ENCODE results near the gene TTLL11. TPM values are rescaled to one million over a fixed set of nuclear protein-coding genes. Genes with fewer than 3 reads are reported as not detected.
A peak's percentile ranks its signal among the peaks of the same experiment; 100 is the strongest.

TTLL11 gene, protein sequence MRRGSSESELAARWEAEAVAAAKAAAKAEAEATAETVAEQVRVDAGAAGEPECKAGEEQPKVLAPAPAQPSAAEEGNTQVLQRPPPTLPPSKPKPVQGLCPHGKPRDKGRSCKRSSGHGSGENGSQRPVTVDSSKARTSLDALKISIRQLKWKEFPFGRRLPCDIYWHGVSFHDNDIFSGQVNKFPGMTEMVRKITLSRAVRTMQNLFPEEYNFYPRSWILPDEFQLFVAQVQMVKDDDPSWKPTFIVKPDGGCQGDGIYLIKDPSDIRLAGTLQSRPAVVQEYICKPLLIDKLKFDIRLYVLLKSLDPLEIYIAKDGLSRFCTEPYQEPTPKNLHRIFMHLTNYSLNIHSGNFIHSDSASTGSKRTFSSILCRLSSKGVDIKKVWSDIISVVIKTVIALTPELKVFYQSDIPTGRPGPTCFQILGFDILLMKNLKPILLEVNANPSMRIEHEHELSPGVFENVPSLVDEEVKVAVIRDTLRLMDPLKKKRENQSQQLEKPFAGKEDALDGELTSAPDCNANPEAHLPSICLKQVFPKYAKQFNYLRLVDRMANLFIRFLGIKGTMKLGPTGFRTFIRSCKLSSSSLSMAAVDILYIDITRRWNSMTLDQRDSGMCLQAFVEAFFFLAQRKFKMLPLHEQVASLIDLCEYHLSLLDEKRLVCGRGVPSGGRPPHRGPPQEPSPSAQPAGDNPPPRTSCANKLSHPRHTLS
- 1 to 10 TPM; 5.4 to 9.8 TPM for total RNA-seq
- 10 to 100 TPM in 2 of 6 donors, 1 to 10 TPM in 4; 8.4 to 11.6 (median 9.5) TPM for polyA plus RNA-seq (ENCODE audit: insufficient read length in 6 of 6)
- long read RNA-seq, donor 1, partial matches to known transcripts, result 0 of 2 reads
- long read RNA-seq, donor 1, other reads (novel, unspliced or antisense), result 0 of 2 reads
- long read RNA-seq, donor 2, partial matches to known transcripts, result 0 of 3 reads
- long read RNA-seq, donor 2, other reads (novel, unspliced or antisense), result 0 of 3 reads
- long read RNA-seq, donor 3, partial matches to known transcripts, result 0 of 1 reads
- long read RNA-seq, donor 3, other reads (novel, unspliced or antisense), result 0 of 1 reads
- long read RNA-seq, donor 4, result 0 reads
- long read RNA-seq, donor 5, partial matches to known transcripts, result 0 of 2 reads
- long read RNA-seq, donor 5, other reads (novel, unspliced or antisense), result 0 of 2 reads
- long read RNA-seq, donor 6, partial matches to known transcripts, result 0 of 2 reads
- long read RNA-seq, donor 6, other reads (novel, unspliced or antisense), result 0 of 2 reads
- long read RNA-seq, donor 7, result 0 reads
- long read RNA-seq, donor 8, partial matches to known transcripts, result 0 of 1 reads
- long read RNA-seq, donor 8, other reads (novel, unspliced or antisense), result 0 of 1 reads
- long read RNA-seq, donor 9, result 0 reads
- long read RNA-seq, donor 10, partial matches to known transcripts, result 0 of 1 reads
- long read RNA-seq, donor 10, other reads (novel, unspliced or antisense), result 0 of 1 reads
- long read RNA-seq, donor 11, partial matches to known transcripts, result 0 of 6 reads
- long read RNA-seq, donor 11, other reads (novel, unspliced or antisense), result 0 of 6 reads
- long read RNA-seq, donor 12, partial matches to known transcripts, result 0 of 2 reads
- long read RNA-seq, donor 12, other reads (novel, unspliced or antisense), result 0 of 2 reads

DNA sequence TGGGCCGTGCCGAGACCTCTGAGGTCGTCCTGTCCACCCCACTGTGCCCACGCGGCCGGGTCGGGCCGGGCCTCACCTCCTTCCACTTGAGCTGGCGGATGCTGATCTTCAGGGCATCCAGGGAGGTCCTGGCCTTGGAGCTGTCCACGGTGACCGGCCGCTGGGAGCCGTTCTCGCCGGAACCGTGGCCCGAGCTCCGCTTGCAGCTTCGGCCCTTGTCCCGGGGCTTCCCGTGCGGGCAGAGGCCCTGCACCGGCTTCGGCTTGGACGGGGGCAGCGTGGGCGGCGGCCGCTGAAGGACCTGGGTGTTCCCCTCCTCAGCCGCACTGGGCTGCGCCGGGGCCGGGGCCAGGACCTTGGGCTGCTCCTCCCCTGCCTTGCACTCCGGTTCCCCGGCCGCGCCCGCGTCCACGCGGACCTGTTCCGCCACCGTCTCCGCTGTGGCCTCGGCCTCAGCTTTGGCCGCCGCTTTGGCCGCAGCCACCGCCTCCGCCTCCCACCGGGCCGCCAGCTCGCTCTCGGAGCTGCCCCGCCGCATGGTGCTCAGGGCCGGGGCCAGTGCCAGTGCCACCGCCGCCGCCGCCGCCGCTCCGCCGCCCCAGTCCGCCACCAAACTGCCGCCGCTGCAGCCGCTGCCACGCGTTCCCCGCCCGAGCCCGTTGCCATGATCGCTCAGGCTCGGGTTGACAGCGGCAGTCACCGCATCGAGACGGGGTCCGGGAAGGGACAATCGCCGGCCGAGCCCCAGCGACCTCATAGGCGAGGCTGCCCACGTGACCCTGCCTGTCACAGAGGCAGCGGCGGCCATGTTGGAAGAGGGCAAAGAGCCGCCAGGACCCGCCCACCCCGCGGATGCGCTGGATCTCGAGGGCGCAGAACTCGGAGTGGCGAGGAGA, at the start of gene TTLL11:
TSS of gene TTLL11 (minus strand) at position 698 of the 896 bp plus-strand sequence. CDS start at position 538, 160 bp downstream.
- DNase-seq (peak; percentile 86 to 98 (median 96)), ATAC-seq (peak; percentile 97)
- H3K4me3 ChIP-seq, result peak within 1 kb of the TSS; percentile 90 to 91
- TF ChIP-seq, protein P1, sequence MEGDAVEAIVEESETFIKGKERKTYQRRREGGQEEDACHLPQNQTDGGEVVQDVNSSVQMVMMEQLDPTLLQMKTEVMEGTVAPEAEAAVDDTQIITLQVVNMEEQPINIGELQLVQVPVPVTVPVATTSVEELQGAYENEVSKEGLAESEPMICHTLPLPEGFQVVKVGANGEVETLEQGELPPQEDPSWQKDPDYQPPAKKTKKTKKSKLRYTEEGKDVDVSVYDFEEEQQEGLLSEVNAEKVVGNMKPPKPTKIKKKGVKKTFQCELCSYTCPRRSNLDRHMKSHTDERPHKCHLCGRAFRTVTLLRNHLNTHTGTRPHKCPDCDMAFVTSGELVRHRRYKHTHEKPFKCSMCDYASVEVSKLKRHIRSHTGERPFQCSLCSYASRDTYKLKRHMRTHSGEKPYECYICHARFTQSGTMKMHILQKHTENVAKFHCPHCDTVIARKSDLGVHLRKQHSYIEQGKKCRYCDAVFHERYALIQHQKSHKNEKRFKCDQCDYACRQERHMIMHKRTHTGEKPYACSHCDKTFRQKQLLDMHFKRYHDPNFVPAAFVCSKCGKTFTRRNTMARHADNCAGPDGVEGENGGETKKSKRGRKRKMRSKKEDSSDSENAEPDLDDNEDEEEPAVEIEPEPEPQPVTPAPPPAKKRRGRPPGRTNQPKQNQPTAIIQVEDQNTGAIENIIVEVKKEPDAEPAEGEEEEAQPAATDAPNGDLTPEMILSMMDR (IDR thresholded peaks at IDR 0.05), result no peak
- peaks cover 6 to 33% of the 10 kb centered on the region in 2 donors for H3K4me1 ChIP-seq
- peak within 1 kb of the TSS; percentile 26 to 82 for H3K27ac ChIP-seq
- intact Hi-C loops (cut with DNase I), result loop anchor here in 1 of 2 donors (10.0 kb wide), 1 partner anchor 262 kb away; no protein-coding TSS in a partner anchor
- no peaks in the 10 kb centered on the region for H3K36me3 ChIP-seq
- no peaks in the 10 kb centered on the region for H3K9me3 ChIP-seq
- H3K27me3 ChIP-seq, result no peaks in the 10 kb centered on the region

DNA sequence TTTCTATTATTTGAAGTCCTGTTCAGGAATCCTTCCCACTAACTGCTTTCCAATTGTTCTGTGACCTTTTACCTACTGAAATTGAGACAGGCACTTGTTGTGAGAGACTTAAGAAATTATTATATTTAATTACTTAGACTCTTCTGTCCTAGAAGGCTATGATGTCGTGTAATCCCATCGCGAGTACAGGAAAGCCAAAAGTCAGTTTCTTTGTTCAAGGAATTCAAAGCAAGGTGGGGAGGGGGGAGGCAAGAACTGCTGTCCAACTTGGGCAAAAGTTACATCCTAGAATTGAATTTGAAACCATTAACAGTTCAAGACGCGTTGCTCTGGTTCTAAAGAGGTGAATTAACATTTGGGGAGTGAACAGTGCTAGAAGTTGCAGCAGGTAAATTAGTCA, 48.6 kb upstream of the TTLL11 start:
- H3K4me1 ChIP-seq, result peaks cover 6 to 10% of the 10 kb centered on the region in 2 donors
- no peak for ATAC-seq
- no peaks in the 10 kb centered on the region for H3K9me3 ChIP-seq
- H3K27me3 ChIP-seq, result no peaks in the 10 kb centered on the region
- intact Hi-C loops (cut with DNase I), result no loop called here
- no peak overlapping the region for H3K4me3 ChIP-seq
- H3K36me3 ChIP-seq, result peaks cover 0 to 49% of the 10 kb centered on the region in 2 donors
- TF ChIP-seq, protein P1 (IDR thresholded peaks at IDR 0.05), result no peak
- no peak for DNase-seq
- no peak overlapping the region for H3K27ac ChIP-seq

DNA sequence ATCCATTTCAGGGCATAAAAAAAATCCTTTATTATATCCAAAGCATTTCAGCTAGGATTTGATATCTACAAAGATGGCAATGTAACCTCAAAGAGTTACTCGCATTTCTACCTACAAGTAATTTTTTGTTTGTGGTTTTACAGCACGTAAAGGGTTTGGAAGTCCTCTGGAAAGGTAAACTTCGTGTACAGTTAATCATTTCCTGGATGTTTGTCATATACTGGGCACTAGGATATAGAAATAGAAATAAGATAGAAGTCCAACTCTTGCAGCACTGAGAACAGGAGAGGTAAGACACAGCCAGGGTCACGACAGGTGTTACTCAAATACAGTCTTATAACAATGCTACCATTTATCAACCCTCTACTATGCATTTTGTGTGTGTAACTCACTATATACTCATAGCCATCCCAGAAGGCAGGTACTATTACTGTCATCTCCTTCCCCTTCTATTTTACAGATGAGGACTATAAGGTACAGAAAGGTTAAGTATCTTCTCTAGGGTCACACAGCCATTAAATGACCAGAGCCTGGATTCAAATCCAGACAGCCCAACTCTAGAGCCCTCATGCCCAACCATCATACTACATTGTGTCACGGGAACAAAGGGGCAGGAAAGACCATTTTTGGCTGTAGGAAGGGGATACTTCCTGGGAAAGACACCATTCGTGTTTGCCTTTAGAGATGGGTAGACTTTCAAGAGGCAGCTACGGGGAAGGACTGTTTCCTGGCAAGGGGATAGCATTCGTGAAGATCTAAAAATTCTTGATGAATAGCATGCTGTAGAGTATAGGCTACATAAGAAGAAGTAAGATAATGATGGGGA, 47.5 kb upstream of the TTLL11 start:
- Histone ChIP-seq H3K4me3 (no peak overlapping the region), H3K27me3 (no peaks in the 10 kb centered on the region), H3K9me3 (no peaks in the 10 kb centered on the region), H3K4me1 (peaks cover 6 to 10% of the 10 kb centered on the region in 2 donors), H3K36me3 (peaks cover 0 to 38% of the 10 kb centered on the region in 2 donors), H3K27ac (no peak overlapping the region)
- intact Hi-C loops (cut with DNase I), result no loop called here
- no peak for DNase-seq
- TF ChIP-seq, protein P1 (IDR thresholded peaks at IDR 0.05), result no peak
- ATAC-seq, result no peak
